Activated CD8-positive, alpha-beta memory T cell treated with anti-CD3 and anti-CD28 coated beads for 36 hours (primary cell): ENCODE data around the gene UBXN10. TPM values are rescaled to one million over a fixed set of nuclear protein-coding genes. Genes with fewer than 3 reads are reported as not detected.

Experiments used
- CTCF ChIA-PET: fragments of 350-600 bp; sonication (Branson Sonifier 250); formaldehyde crosslinking; loops from one replicate; lab custom pipeline; 2021; ENCODE audit warnings: antibody characterized with exemption; lab: Charles Lee
- POLR2A ChIA-PET: fragments of 350-600 bp; sonication (Branson Sonifier 250); formaldehyde crosslinking; loops from one replicate; lab custom pipeline; 2021; ENCODE audit warnings: antibody characterized with exemption; lab: Charles Lee
- total RNA-seq, 2 experiments: library from RNA; stranded (reverse); gene quantifications; one replicate each; pipeline ENCODE4 v1.2.3, GENCODE V29; 2021

UBXN10 gene
- total RNA-seq, 2 experiments from 2014 or later: 0.59 to 0.78 TPM

DNA sequence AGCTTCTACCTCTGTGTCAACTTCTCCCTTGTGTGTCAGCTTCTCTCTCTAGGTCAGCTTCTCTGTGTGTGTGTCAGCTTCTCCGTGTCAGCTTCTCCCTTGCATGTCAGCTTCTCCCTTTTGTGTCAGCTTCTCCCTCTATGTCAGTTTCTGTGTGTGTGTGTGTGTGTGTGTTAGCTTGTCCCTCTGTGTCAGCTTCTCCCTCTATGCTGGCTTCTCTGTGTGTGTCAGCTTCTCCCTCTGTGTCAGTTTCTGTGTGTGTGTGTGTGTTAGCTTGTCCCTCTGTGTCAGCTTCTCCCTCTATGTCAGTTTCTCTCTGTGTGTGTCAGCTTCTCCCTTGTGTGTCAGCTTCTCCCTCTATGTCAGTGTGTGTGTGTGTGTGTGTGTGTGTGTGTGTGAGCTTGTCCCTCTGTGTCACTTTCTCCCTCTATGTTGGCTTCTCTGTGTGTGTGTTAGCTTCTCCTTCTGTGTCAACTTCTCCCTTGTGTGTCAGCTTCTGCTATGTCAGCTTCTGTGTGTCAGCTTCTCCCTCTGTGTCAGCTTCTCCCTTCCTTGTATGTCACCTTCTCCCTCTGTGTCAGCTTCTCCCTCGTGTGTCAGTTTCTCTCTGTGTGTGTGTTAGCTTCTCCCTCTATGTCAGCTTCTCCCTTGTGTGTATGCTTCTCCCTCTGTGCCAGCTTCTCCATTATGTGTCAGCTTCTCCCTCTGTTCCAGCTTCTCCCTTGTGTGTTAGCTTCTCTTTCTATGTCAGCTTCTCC is 6.3 kb upstream of the UBXN10 start:
- CTCF ChIA-PET: interaction anchor here (0.6 to 1.0 kb wide), 3 partner anchors 14 to 33 kb away, joined by 3 to 5 read pairs (median 3); no protein-coding TSS in a partner anchor
- POLR2A ChIA-PET: interaction anchor here (0.7 kb wide), 1 partner anchor 864 kb away, joined by 3 read pairs; no protein-coding TSS in a partner anchor

DNA sequence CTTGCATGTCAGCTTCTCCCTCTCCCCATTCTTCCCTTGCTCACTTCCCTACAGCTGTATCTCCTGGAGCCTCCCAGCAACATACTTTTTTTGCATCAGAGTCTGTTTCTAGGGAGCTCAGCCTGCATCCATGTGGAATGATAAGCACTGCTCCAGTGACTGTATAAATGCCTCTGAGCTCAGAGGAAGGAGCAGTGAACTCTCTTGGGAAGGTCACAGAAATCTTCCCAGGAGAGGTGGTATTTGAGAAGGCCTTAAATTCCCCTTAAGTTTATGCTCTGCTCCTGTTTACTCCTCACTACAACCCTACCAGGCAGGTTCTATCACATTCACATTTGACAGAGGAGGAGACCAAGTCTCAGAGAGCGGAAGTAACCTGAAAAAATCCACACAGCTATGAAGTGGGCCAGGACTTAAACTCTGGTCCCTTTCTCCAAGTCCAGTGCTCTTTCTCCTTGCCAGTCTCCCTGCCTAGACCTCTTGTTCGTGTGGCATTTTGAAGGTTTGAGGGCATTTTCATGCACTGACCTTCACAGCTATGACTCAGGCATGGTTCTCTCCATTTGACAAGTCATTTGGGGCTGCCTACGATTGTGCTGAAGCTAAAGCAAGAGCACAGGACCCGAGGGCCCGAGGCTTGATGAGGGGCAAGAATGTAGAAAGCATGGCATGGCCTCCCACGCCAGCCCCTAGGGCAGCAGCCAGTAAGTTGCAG is 5.6 kb upstream of the UBXN10 start:
- CTCF ChIA-PET: interaction anchor here (0.6 to 1.6 kb wide), 3 partner anchors 15 to 32 kb away, joined by 3 to 5 read pairs (median 5); no protein-coding TSS in a partner anchor
- POLR2A ChIA-PET: no interaction called here

DNA sequence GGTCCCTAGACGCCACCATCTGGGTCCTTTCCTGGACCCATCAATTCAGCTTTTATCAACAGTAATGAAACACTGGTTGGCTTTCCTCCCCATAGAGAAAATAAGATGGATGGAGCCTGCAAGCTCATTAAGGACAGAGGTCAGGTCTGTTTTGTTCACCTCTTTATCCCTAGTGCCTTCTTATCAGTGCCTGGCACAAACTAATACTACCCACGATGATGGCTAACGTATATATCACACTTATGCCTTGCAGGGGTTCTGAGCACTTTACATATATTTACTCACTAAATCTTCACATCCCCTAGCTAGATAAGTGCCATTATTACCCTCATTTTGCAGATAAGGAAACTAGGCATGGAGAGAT is 5.1 kb upstream of the UBXN10 start:
- ChIA-PET POLR2A (no interaction called here), CTCF (interaction anchor here (1.6 kb wide), 1 partner anchor 14 kb away, joined by 5 read pairs; no protein-coding TSS in a partner anchor)

DNA sequence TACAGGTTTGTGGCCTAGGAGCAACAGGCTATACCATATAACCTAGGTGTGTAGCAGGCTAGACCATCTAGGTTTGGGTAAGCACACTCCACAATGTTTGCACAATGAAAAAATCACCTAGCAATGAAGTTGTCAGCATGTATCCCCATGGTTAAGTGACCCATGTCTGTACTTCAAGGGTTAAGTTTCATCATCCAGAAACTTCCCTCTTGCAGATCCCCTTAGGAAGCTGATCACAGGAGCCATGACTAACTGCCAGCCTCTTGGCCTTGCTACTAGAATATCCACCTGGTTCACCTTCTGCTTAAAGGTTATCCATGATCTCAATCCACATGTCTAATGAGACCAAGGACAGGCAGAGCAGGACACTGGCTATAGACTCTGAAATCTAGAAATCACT is 3.5 kb upstream of the UBXN10 start:
- ChIA-PET CTCF (interaction anchor here (1.3 to 1.6 kb wide), 2 partner anchors 13 to 30 kb away, joined by 3 to 5 read pairs; no protein-coding TSS in a partner anchor), POLR2A (no interaction called here)

DNA sequence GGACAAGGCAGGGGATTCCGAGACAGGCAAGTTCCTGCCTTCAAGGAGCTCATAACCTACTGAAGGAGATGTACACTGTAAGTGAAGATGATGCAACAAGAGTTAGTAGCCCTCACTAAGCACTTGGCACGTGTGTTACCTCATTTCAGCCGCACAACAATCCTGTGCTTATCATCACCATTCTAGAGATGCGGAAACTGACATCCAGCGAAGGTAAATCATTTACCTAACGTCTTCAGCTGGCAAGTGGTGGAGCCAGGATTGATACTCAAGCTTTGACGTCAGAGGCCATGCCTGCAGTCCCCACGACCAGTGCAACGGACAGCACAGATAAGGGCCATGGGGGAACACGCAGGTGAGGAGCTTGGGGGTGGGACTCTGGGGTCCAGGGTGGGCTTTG is 2.9 kb upstream of the UBXN10 start:
- POLR2A ChIA-PET: no interaction called here
- CTCF ChIA-PET: interaction anchor here (1.3 to 1.6 kb wide), 2 partner anchors 12 to 30 kb away, joined by 3 to 5 read pairs; no protein-coding TSS in a partner anchor

DNA sequence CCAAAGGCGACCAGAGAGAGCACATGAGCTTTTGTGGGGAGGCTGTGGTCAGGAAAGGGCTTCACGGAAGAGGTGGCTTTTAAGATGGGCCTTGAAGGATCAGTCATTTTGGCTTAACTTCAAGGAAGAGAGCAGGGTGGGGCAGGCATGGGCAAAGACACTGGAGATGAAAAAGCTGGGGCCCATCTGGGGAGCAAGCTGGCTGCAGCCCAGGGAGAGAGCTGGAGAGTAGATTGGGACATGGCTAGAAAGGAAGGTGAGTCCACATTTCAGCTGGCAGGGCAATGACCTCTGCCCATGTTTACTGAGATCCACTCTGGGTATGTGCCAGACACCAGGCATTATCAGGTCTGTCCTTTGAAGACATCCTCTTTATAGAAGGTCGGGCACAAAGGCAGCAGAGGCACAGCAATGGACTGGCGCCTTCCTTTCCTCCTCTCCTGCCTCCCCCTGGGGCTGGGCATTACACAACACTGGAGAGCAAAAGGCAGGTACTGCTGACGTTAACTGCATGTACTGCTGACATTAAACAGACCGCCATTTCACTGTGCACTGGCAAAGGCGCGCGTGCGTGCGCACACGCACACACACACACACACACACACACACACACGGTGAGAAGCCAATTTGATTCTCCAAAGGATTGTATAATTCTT is 2.2 kb upstream of the UBXN10 start:
- POLR2A ChIA-PET: no interaction called here
- CTCF ChIA-PET: interaction anchor here (0.6 to 1.6 kb wide), 2 partner anchors 12 kb away, joined by 3 to 5 read pairs; no protein-coding TSS in a partner anchor

DNA sequence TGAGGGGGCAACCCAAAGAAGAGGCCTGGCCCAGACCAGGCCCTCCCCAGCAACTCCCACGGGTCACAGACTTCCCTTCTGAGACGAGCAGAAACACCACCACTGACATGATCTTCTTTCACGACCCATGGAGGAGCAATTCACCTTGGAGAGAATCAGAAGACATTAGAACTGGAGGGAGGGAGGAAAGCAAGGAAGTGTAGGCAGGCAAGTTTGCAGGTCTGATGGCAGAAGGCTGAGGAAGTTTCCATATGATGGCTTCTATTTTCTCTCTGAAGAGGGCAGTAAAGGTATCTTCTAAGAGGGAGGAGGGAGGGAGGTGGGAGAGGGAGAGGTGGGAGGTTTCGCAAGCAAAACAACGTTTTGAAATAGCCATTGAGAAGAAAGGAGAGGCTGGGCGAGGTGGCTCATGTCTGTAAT is 1.4 kb upstream of the UBXN10 start:
- CTCF ChIA-PET: interaction anchor here (0.6 kb wide), 1 partner anchor 11 kb away, joined by 3 read pairs; no protein-coding TSS in a partner anchor
- POLR2A ChIA-PET: no interaction called here

DNA sequence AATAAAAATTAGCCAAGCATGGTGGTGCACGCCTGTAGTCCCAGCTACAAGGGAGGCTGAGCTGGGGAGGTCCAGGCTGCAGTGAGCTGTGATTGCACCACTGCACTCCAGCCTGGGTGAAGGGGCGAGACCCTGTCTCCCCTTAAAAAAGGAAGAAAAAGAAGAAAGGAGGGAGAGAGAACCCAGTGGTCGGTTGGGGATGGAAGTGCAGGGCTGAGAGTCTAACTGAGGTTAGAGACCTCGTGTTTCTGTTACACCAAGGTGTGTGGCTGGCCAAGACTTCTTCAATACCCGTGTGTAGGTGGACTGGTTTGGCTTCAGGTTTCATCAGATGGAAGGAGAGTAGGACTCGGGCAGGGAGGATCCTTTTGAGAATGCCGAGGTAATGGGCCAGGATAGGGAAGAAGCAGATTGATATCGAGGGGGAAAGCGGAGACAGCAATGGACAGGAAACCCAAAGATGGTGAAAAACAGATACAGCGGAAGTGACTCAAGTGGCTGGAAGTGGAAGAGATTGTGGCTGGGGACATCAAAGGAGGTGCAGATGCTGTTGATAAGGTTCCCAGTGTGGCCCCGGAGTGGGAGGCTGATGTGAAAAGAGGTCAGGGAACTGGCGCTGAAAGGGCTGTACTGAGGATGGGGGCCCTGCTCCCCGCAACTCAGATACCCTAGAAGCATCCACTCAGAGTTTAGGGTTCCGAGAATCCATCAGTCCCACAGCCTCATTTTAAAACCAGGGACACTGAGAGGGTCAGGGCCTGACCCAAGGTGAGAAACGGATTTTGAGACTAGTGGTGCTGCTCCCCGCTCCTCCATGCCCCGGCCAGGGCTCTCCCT is 681 bp upstream of the UBXN10 start:
- ChIA-PET POLR2A (no interaction called here), CTCF (no interaction called here)

DNA sequence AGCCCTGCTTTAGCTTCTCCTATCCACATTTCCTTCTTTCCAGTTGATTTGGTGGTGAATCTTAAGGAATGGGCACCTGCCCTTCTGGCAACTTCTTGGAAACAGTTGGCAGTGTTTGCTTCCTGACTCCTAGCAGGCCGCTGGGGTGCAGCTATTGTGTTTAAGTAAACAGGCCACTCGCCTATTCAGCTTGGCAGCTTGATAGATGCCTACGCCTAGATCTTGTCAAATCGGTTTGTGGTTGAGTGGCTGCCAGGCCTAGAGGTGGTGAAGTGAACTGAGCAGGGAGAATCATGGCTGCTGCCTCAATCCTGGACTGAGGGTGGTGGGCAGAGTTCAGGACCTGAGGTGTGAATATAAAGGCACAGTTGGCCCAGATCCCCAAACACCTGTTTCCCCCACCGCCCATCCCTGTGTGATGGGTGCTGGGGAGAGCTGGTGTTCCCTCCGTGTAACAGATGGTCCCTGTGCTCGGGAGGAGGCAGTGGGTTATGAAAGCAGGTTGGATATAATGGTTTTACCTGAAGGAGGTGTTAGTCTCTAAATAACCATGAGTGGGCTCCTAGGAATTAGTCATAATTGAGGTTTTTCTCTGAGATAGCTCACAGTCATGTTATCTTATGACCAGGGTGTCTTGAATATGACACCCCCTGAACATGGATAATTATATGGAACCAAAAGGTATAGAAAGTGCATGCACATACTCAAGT is 1.4 kb downstream of the UBXN10 start:
- ChIA-PET POLR2A (interaction anchor here (0.6 kb wide), 1 partner anchor 15 kb away, joined by 3 read pairs; no protein-coding TSS in a partner anchor), CTCF (interaction anchor here (0.8 to 1.1 kb wide), 3 partner anchors 16 to 25 kb away, joined by 3 to 4 read pairs (median 3); no protein-coding TSS in a partner anchor)

DNA sequence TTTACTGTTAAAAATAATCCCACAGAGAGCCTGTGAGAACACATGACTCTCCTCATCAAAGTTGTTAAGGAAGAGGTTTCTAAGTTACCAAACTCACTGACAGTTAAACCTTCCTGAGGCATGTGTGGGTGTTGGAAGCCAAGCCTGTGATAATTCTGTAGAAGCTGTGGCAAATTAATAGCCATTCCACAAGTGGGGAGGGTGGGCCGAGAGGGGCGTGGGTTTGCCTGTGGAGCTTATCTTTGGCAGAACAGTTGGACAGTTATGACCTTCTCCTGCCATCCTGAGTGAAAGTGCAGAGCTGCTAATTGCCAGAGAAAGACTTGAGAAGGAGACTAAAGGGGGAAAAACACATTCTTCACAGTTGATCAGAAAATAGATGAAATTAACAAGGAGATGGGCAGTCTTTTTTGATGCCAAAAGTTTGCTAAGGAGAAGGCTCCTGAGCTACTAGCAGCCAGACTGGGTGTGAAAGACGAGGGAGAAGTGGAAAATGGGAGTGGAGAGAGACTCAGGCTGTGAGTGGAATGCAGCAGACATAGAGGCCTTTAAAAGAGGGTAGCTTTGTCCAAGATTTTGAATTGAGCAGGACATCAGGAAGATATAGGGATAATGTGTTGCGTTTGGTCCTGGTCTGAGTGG is 2.0 kb downstream of the UBXN10 start:
- POLR2A ChIA-PET: no interaction called here
- CTCF ChIA-PET: interaction anchor here (0.8 to 1.1 kb wide), 3 partner anchors 17 to 25 kb away, joined by 3 to 4 read pairs (median 3); no protein-coding TSS in a partner anchor

DNA sequence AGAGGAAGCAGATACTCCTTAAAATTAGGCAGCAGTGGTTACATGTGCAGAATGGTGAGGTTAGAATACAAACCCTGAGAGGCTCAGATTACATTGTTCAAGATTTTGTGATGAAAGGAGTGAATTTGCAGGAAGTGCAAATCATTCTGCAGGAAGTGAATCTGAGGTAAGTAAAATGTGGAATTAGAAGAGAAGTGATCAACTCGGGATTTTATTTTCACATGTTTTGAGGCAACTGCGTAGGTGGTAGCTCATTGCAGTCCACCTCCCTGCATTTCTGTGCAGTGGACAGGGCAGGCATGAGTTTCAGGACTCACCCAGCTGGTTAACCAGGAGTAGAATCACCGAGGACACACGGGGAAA is 2.5 kb downstream of the UBXN10 start:
- POLR2A ChIA-PET: no interaction called here
- CTCF ChIA-PET: interaction anchor here (0.8 kb wide), 1 partner anchor 24 kb away, joined by 4 read pairs; no protein-coding TSS in a partner anchor

DNA sequence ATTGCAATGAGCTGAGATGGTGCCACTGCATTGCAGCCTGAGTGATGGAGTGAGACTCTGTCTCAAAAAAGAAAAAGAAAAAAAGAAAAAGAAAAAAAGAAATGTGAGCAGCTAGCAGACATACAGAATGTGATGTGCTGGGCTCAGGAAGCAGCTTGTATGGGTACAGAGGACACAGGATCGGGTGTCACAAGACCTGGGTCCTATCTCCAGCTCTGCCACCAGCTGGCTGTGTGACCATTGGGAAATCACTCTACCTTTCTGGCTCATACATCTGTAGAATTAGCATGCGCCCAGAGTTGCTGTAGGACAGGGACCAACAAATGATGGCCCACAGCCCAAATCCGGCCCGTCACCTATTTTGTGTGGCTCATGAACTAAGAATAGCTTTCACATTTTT is 3.8 kb downstream of the UBXN10 start:
- POLR2A ChIA-PET: no interaction called here
- CTCF ChIA-PET: interaction anchor here (0.8 kb wide), 1 partner anchor 38 kb away, joined by 3 read pairs; no protein-coding TSS in a partner anchor

DNA sequence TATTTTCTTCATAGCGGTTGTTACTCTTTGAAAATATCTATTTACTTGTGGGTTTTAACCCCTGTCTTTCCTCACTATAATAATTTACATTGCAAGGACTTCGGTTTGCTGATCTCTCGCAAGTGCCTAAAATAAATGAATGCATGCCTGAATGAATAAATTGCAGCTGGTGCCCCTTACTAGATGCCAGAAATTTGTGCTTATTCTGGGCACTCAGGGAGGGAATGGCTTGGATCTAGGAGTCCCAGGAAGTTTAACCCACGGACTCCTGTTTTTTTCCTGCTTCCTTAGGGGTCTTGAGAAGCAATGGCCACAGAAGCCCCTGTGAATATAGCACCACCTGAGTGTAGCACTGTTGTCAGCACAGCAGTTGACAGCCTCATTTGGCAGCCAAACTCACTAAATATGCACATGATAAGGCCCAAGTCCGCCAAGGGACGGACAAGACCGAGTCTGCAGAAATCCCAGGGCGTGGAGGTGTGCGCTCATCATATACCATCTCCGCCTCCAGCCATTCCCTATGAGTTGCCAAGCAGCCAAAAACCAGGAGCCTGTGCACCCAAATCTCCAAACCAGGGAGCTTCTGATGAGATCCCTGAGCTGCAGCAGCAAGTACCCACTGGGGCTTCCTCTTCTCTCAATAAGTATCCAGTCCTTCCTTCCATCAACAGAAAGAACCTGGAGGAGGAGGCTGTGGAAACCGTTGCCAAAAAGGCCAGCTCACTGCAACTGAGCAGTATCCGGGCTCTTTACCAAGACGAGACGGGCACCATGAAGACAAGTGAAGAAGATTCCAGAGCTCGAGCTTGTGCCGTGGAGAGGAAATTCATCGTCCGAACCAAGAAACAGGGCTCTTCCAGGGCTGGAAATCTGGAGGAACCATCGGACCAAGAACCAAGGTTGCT is 4.6 kb downstream of the UBXN10 start:
- POLR2A ChIA-PET: no interaction called here

DNA sequence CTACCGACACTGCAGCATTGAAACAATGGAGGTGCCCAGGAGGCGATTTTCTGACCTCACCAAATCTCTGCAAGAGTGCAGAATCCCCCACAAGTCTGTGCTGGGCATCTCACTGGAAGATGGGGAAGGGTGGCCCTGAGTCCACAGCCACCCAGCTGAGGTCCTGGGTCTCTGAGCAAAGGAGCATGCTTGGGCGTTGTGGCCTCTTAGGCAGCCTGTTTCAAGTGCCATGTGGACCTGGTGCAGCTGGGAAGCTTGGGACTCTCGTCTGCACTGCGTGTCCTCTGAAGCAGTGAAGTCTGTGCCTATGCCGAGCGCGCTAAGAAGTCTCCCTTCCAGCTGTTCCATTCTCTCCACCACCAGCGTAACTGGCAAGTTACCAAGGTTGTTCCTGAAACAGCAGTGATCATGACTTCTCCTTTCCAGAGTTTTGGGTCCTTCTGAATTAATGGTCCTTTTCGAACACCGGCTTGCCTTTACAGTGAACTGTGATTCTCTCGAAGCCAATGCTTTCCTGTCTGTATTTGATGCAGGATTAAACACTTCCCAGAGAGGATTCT is 5.5 kb downstream of the UBXN10 start:
- ChIA-PET POLR2A (no interaction called here), CTCF (interaction anchor here (1.3 kb wide), 1 partner anchor 22 kb away, joined by 3 read pairs; no protein-coding TSS in a partner anchor)

More for the DNA sequence above, 4.6 kb downstream of the UBXN10 start:
- CTCF ChIA-PET: interaction anchor here (0.8 kb wide), 1 partner anchor 38 kb away, joined by 3 read pairs; no protein-coding TSS in a partner anchor

DNA sequence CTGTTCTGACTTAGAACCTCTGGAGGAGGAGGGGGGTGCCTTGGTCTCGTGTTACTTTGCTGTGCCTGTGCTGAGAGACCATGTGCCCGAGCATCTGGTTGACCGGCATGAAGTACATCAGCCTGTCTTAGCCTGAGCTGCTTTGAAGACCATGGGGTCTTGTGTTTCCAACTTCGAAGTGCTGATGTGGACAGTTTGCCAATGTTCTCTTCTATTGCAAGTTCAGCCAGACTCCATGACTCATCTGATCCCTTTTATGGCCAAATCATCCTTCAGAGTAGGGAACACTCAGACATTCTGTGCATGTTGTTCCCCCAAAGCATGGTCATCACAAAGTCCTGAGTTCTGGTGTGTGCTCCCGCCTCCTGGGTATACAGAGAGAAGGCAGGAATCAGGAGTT is 6.5 kb downstream of the UBXN10 start:
- POLR2A ChIA-PET: no interaction called here
- CTCF ChIA-PET: interaction anchor here (1.3 kb wide), 1 partner anchor 21 kb away, joined by 3 read pairs; no protein-coding TSS in a partner anchor
